GM12864 (cell line): ENCODE measurements around the gene ELMO1.

Experiments
- DNase-seq: peaks from one replicate; pipeline ENCODE4 v3.0.0-alpha.2; 2011; ENCODE audit warnings: low read depth
- H3K4me3 ChIP-seq: 2 replicates; pipeline ENCODE4 v1.5.1; 2011; ENCODE audit warnings: mild to moderate bottlenecking, low read depth, low read length, control low read depth
- TF ChIP-seq, protein P1 (sequence below): IDR thresholded peaks from 2 replicates; pipeline ENCODE4 v1.5.1; 2011; ENCODE audit warnings: low read depth, mild to moderate bottlenecking, moderate library complexity, low read length, control low read depth, inconsistent platforms; ENCODE audit errors: missing control alignments

The ELMO1 gene

GRCh38 chr7:37110660-37111424, 337.8 kb downstream of the ELMO1 start:
- H3K4me3 ChIP-seq, result no peak overlapping the region
- TF ChIP-seq, protein P1, sequence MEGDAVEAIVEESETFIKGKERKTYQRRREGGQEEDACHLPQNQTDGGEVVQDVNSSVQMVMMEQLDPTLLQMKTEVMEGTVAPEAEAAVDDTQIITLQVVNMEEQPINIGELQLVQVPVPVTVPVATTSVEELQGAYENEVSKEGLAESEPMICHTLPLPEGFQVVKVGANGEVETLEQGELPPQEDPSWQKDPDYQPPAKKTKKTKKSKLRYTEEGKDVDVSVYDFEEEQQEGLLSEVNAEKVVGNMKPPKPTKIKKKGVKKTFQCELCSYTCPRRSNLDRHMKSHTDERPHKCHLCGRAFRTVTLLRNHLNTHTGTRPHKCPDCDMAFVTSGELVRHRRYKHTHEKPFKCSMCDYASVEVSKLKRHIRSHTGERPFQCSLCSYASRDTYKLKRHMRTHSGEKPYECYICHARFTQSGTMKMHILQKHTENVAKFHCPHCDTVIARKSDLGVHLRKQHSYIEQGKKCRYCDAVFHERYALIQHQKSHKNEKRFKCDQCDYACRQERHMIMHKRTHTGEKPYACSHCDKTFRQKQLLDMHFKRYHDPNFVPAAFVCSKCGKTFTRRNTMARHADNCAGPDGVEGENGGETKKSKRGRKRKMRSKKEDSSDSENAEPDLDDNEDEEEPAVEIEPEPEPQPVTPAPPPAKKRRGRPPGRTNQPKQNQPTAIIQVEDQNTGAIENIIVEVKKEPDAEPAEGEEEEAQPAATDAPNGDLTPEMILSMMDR, result no peak

GRCh38 chr7:37109843-37110242, 338.8 kb downstream of the ELMO1 start:
- no peak overlapping the region for H3K4me3 ChIP-seq
- TF ChIP-seq, protein P1, result no peak
- no peak for DNase-seq

More at GRCh38 chr7:37110660-37111424, 337.8 kb downstream of the ELMO1 start:
- no peak for DNase-seq

DNA sequence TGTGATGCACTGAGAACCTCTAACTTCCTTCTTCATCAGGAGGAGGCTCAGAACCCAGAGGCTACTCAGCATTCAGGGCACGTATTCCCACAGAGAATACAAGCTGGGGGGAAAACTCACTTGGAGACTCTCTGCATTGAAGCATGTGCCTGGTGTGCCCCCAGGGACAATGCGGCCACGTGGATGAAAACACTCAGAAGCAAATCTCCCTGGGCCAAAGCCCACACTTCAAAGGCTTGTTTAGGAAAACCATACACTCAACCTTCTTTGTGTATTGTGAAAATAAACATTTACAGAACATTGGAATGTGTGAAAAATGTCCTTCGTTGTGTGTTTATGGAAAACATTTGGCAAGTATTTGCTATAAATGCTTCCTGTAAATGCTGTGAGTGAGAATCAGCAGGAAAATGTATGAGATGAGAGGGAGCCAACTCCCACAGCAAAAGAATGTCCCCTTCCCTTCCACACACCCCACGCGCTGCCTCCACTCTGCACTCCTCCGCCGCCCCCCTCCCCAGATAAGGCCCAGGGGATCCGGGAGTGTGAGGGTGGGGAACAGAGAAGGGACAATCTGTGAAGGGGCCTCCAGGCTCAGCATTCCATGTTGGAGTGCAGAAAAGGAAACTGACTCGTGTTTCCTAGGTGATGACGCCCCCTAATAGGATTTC, 339.5 kb downstream of the ELMO1 start:
- DNase-seq, result no peak
- TF ChIP-seq, protein P1, result no peak
- H3K4me3 ChIP-seq, result no peak overlapping the region

DNA sequence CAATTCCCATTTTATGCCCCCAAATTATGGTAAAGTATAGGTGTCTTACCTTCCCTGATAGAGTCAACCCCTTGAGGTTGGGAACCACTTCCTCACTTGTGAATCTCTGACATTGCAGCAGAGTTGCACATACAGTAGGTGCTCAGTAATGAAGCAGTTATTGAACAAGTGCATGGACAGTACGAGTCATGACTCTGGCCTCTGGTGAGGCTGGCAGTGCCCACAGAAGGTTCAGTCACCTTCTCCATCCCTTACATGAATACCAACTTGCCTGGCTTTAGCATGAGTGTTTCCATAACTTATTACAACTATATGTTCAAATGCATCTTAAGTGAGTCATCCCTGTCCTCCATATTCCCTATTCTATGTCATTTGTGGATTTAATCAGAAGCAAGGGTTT, 340.0 kb downstream of the ELMO1 start:
- DNase-seq, result no peak
- TF ChIP-seq, protein P1, result no peak
- no peak overlapping the region for H3K4me3 ChIP-seq

DNA sequence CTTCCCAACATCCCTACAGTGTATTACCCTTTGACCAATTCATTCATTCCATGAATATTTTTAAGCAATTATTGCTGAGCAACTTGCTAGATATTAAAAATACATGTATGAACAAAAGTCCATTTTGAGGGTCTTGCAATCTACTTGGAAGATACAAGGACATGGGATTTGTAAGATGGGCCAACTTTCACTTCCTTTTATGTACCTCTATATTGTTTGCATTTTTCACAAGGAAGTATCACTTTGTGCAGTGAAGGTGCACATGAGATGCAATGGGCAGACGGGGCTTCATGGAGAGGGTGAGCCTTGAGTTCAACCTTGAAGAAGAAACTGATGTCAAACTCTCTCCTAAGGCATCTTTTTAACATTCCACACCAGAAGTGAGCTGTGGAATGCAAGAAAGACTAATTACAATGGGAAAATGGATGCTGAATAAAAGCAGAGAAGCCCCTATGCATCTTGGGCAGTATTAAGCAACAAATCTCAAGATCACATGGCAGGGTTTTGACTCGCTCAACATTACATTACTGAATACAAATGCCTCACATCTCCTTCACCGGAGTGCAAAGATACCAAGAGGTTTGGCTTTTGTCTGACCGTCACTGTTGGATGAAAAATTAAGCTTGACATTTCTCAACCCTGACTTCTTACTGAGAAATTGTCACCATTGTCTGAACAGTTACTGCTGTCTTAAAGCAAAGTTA, 341.5 kb downstream of the ELMO1 start:
- DNase-seq, result no peak
- TF ChIP-seq, protein P1, result no peak

GRCh38 chr7:37105762-37106161, 342.9 kb downstream of the ELMO1 start:
- DNase-seq, result no peak
- H3K4me3 ChIP-seq, result no peak overlapping the region
- TF ChIP-seq, protein P1, result no peak

More for the DNA sequence above, 341.5 kb downstream of the ELMO1 start:
- H3K4me3 ChIP-seq, result no peak overlapping the region
